GM12891 (cell line): ENCODE data around the gene CRAMP1.

ENCODE experiments used
- PAX5 ChIP-seq: IDR thresholded peaks from 2 replicates; pipeline ENCODE4 v1.6.1; 2011; ENCODE audit warnings: low read length, moderate library complexity, mild to moderate bottlenecking; ENCODE audit not compliant: insufficient read depth, severe bottlenecking
- POLR2A ChIP-seq: IDR thresholded peaks from 2 replicates; pipeline ENCODE4 v1.6.1; 2011; ENCODE audit warnings: low read depth, low read length, control low read depth
- POLR2AphosphoS5 ChIP-seq: IDR thresholded peaks from 2 replicates; pipeline ENCODE4 v1.6.1; 2011; ENCODE audit warnings: low read depth, low read length, control low read depth
- SPI1 ChIP-seq: IDR thresholded peaks from 2 replicates; pipeline ENCODE4 v1.6.1; 2011; ENCODE audit warnings: low read depth, low read length, control low read depth

- TF ChIP-seq POLR2AphosphoS5 = no peak
- no peak for TF ChIP-seq SPI1
- no peak for TF ChIP-seq PAX5
- no peak for TF ChIP-seq POLR2A
These were observed 112.3 kb downstream of the CRAMP1 start for GRCh38 chr16:1724491-1724890.
